ENCODE measurements around the gene TSEN34.

The TSEN34 gene

GRCh38 chr19:54191011-54191810, at the start of gene TSEN34:
TSEN34 (plus strand) TSS chr19:54191308; CDS start chr19:54191365, 57 bp downstream.
- peak; percentile 89 for DNase-seq

- DNase-seq: no peak
Measured at GRCh38 chr19:54141356-54141755, 49.8 kb upstream of the TSEN34 start.

- DNase-seq: no peak
Measured at GRCh38 chr19:54142166-54142780, 48.8 kb upstream of the TSEN34 start.

GRCh38 chr19:54145541-54146158, 45.5 kb upstream of the TSEN34 start:
- DNase-seq: no peak

- no peak for DNase-seq
Measured at GRCh38 chr19:54147676-54148075, 43.4 kb upstream of the TSEN34 start.

- DNase-seq: no peak
Measured at GRCh38 chr19:54148158-54148557, 43.0 kb upstream of the TSEN34 start.

- DNase-seq: no peak
Measured at GRCh38 chr19:54149021-54149812, 41.9 kb upstream of the TSEN34 start.

- no peak for DNase-seq
Measured at GRCh38 chr19:54151362-54152035, 39.6 kb upstream of the TSEN34 start.

GRCh38 chr19:54152267-54152666, 38.8 kb upstream of the TSEN34 start:
- DNase-seq: no peak

GRCh38 chr19:54152878-54153524, 38.1 kb upstream of the TSEN34 start:
- DNase-seq: no peak

GRCh38 chr19:54153731-54154326, 37.3 kb upstream of the TSEN34 start:
- DNase-seq: no peak

- DNase-seq: peak; percentile 30
Measured at GRCh38 chr19:54154603-54155345, 36.3 kb upstream of the TSEN34 start.

- DNase-seq: no peak
Measured at GRCh38 chr19:54155694-54156093, 35.4 kb upstream of the TSEN34 start.

GRCh38 chr19:54156490-54156889, 34.6 kb upstream of the TSEN34 start:
- no peak for DNase-seq

- DNase-seq: no peak
Measured at GRCh38 chr19:54156953-54157352, 34.2 kb upstream of the TSEN34 start.

GRCh38 chr19:54158812-54159351, 32.2 kb upstream of the TSEN34 start:
- peak; percentile 51 for DNase-seq

GRCh38 chr19:54159352-54160181, 31.5 kb upstream of the TSEN34 start, which contains the start of gene LENG1:
LENG1 (minus strand) TSS chr19:54159721; CDS start chr19:54159695, 26 bp downstream.
- DNase-seq: peak; percentile 98

GRCh38 chr19:54160182-54160811, 30.8 kb upstream of the TSEN34 start:
- no peak for DNase-seq

- DNase-seq: no peak
Measured at GRCh38 chr19:54160854-54161253, 30.3 kb upstream of the TSEN34 start.
